Calu3 (cell line): ENCODE results near the gene SLC39A5. TPM values are rescaled to one million over a fixed set of nuclear protein-coding genes. Genes with fewer than 3 reads are reported as not detected.

ENCODE experiments used
- BruUV-seq: library from RNA; stranded (reverse); fragments of 400-500 nt; replicated peaks from 2 replicates; lab custom pipeline; 2021; lab: Mats Ljungman, UMichigan
- CTCF ChIA-PET: fragments of 300-600 bp; sonication (Branson Sonifier 250); formaldehyde crosslinking; loops from one replicate; lab custom pipeline; 2022; ENCODE audit warnings: antibody characterized with exemption; lab: Charles Lee
- DNase-seq: peaks from one replicate; pipeline ENCODE4 v3.0.0; 2022
- H3K27ac Mint-ChIP-seq: one replicate; pipeline ENCODE4 v1.8.0; 2022; ENCODE audit warnings: mixed read lengths; ENCODE audit not compliant: unreplicated experiment
- H3K27me3 Mint-ChIP-seq: one replicate; pipeline ENCODE4 v1.8.0; 2022; ENCODE audit warnings: mixed read lengths; ENCODE audit not compliant: unreplicated experiment
- H3K36me3 Mint-ChIP-seq: one replicate; pipeline ENCODE4 v1.8.0; 2022; ENCODE audit warnings: mild to moderate bottlenecking, moderate library complexity, mixed read lengths; ENCODE audit not compliant: insufficient read depth, unreplicated experiment
- H3K4me1 Mint-ChIP-seq: one replicate; pipeline ENCODE4 v1.8.0; 2022; ENCODE audit warnings: mild to moderate bottlenecking, low read depth, mixed read lengths; ENCODE audit not compliant: unreplicated experiment
- H3K4me3 Mint-ChIP-seq: one replicate; pipeline ENCODE4 v1.8.0; 2022; ENCODE audit warnings: mild to moderate bottlenecking, low read depth, moderate library complexity, mixed read lengths; ENCODE audit not compliant: unreplicated experiment
- H3K9me3 Mint-ChIP-seq: one replicate; pipeline ENCODE4 v1.8.0; 2022; ENCODE audit warnings: low read depth, mixed read lengths; ENCODE audit not compliant: unreplicated experiment
- intact Hi-C: fragments of 100-400 bp; cut with micrococcal nuclease; formaldehyde crosslinking; loops from one replicate; pipeline ENCODE4 v1.10.0; 2022; ENCODE audit not compliant: unreplicated experiment
- total RNA-seq: library from RNA; stranded (reverse); gene quantifications from 2 replicates; pipeline ENCODE4 v1.2.3, GENCODE V29; 2022
- TF ChIP-seq, protein P1 (sequence below): fragments of 200-600 bp; IDR thresholded peaks from one replicate; pipeline ENCODE4 v1.8.0; 2022; ENCODE audit warnings: antibody characterized with exemption; ENCODE audit not compliant: unreplicated experiment

SLC39A5 gene
- total RNA-seq, 1 experiment from 2014 or later: not detected

DNA sequence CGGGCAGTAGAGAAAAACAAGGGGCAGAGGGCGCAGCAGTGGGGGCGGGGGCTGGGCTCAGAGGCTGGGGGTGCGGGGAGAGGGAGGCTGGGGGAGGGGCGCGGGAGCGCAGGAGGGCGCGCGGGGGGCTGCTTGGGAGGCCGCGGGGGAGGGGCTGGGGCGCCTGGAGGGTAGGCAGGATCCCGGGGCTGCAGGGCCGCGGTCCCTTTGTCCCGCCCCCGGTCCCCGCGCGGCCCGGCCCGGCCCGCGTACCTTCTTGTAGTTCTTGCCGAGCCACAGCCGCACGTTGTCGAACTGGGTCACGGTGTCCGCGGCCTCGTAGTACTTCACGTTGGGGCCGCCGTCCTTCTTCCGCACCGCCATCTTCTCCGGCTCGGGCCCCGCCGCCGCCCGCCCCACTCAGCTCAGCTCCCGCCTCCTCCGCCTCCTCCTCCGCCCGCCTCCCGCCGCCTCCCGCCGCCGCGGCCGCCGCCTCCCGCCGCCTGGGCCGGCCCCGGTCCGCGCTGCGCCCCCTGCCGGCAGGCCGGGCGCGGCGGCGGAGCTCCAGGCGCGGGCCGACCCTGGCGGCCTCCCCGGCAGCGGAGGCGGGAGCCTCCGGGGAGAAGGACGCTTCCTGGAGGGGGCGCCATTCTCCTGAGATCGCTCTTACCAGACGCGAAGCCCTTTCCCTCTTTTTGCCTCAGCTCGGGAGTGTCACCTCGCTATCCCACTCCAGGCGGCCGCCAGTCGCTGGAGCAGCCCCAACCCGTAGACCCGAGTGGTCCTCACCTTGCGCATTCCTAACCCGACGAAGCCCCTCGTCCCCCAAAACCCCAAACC is 40.5 kb upstream of the SLC39A5 start, which contains the start of gene SMARCC2:
TSS of gene SMARCC2 (minus strand) at position 385 of the 819 bp plus-strand sequence. CDS start at position 363, 22 bp downstream.
- Mint-ChIP-seq H3K27me3 (no peaks in the 10 kb centered on the region), H3K27ac (peak within 1 kb of the TSS; percentile 98), H3K4me1 (peaks cover 41% of the 10 kb centered on the region), H3K36me3 (peaks cover 53% of the 10 kb centered on the region), H3K9me3 (no peaks in the 10 kb centered on the region), H3K4me3 (peak within 1 kb of the TSS; percentile 89)
- intact Hi-C loops: loop anchor here (2.0 to 10.0 kb wide), 2 partner anchors 71 to 145 kb away; partner anchors contain the start of genes RPS26 and ZC3H10
- CTCF ChIA-PET: interaction anchor here (0.6 to 3.8 kb wide), 21 partner anchors 13 to 1862 kb away, joined by 3 to 53 read pairs (median 7); partner anchors contain the start of genes COQ10A, ESYT1, MYL6 and PA2G4
- TF ChIP-seq, protein P1, sequence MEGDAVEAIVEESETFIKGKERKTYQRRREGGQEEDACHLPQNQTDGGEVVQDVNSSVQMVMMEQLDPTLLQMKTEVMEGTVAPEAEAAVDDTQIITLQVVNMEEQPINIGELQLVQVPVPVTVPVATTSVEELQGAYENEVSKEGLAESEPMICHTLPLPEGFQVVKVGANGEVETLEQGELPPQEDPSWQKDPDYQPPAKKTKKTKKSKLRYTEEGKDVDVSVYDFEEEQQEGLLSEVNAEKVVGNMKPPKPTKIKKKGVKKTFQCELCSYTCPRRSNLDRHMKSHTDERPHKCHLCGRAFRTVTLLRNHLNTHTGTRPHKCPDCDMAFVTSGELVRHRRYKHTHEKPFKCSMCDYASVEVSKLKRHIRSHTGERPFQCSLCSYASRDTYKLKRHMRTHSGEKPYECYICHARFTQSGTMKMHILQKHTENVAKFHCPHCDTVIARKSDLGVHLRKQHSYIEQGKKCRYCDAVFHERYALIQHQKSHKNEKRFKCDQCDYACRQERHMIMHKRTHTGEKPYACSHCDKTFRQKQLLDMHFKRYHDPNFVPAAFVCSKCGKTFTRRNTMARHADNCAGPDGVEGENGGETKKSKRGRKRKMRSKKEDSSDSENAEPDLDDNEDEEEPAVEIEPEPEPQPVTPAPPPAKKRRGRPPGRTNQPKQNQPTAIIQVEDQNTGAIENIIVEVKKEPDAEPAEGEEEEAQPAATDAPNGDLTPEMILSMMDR: peak; percentile 94
- DNase-seq: peak; percentile 96
- no TSS peak for BruUV-seq

DNA sequence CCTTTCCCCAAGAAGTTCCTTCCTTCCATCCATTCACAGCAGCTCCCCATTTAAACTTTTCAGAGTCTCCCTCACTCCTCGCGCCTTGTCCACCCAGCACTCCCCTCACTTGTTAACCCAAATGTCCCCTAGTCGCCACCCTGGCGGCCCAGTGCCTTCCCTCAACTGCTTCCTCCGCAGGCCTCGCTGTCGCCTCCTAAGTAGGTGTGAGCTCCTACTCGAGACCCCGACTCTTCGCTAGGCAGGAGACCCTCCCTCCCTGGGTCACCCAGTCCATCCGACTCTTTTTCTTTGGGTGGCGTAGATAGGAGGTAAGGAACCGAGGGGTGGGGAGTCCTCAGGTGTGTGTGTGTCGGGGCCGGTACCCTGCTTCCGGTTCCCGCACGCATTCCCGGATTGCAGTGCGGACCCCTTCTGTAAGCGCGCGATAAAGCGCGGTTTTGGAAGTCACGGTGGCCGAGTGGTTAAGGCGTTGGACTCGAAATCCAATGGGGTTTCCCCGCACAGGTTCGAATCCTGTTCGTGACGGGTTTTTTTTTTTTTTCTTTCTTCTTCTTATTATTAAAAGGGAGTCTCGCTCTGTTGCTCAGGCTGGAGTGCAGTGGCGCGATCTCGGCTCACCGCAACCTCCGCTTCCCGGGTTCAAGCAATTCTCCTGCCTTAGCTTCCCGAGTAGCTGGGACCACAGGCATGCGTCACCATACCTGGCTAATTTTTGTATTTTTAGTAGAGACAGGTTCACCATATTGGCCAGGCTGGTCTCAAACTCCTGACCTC is 39.7 kb upstream of the SLC39A5 start:
- no TSS peak for BruUV-seq
- intact Hi-C loops: loop anchor here (1.0 to 10.0 kb wide), 4 partner anchors 63 to 274 kb away; partner anchors contain the start of genes RPS26 and ZC3H10
- Mint-ChIP-seq H3K36me3 (peaks cover 48% of the 10 kb centered on the region), H3K4me3 (peak overlapping the region; percentile 89), H3K27ac (peak overlapping the region; percentile 98), H3K27me3 (no peaks in the 10 kb centered on the region), H3K4me1 (peaks cover 41% of the 10 kb centered on the region), H3K9me3 (no peaks in the 10 kb centered on the region)
- TF ChIP-seq, protein P1: peak; percentile 11
- DNase-seq: peak; percentile 96
- CTCF ChIA-PET: interaction anchor here (0.6 to 3.8 kb wide), 20 partner anchors 14 to 1673 kb away, joined by 3 to 53 read pairs (median 6); partner anchors contain the start of genes ESYT1, LACRT, MYL6 and PA2G4

DNA sequence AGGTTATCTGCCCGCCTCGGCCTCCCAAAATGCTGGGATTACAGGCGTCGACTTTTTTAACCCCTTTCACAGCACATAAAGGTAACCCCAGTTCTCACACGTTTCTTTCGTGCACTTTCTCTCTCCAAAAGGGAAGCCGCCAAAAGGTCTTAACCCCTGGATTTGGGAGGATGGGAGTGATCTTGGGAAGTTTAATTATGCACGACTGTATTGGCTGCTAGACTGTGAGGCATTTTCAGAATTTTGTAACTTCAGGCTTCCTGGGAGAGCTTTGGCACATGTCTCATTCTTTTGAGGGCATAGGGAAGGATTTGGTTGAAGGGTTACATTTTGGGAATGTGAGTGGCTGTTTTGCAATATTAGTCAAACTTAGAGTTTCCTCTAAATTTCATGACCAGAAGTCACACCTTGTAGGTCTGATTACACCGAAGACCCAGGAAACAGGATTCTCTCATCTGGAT is 39.1 kb upstream of the SLC39A5 start:
- no TSS peak for BruUV-seq
- peaks cover 41% of the 10 kb centered on the region for H3K4me1 Mint-ChIP-seq
- peaks cover 45% of the 10 kb centered on the region for H3K36me3 Mint-ChIP-seq
- CTCF ChIA-PET: interaction anchor here (0.6 to 3.8 kb wide), 8 partner anchors 16 to 1674 kb away, joined by 3 to 53 read pairs (median 14); partner anchors contain the start of genes ESYT1, LACRT, RNF41 and ZC3H10
- H3K4me3 Mint-ChIP-seq: peak overlapping the region; percentile 89
- DNase-seq: no peak
- intact Hi-C loops: loop anchor here (1.0 to 2.0 kb wide), 2 partner anchors 64 to 274 kb away; no protein-coding TSS in a partner anchor
- no peaks in the 10 kb centered on the region for H3K27me3 Mint-ChIP-seq
- H3K27ac Mint-ChIP-seq: peak overlapping the region; percentile 98
- no peaks in the 10 kb centered on the region for H3K9me3 Mint-ChIP-seq
- TF ChIP-seq, protein P1: no peak

GRCh38 chr12:56192582-56192981 is 37.3 kb upstream of the SLC39A5 start:
- no peak overlapping the region for H3K27ac Mint-ChIP-seq
- DNase-seq: no peak
- no TSS peak for BruUV-seq
- no peaks in the 10 kb centered on the region for H3K27me3 Mint-ChIP-seq
- CTCF ChIA-PET: no interaction called here
- intact Hi-C loops: no loop called here
- TF ChIP-seq, protein P1: no peak
- H3K36me3 Mint-ChIP-seq: peaks cover 34% of the 10 kb centered on the region
- no peaks in the 10 kb centered on the region for H3K9me3 Mint-ChIP-seq
- H3K4me3 Mint-ChIP-seq: no peak overlapping the region
- peaks cover 39% of the 10 kb centered on the region for H3K4me1 Mint-ChIP-seq
